Measurements from ENCODE around the gene RIC1.

- TF ChIP-seq POLR2A (IDR thresholded peaks at IDR 0.05; ENCODE audit: low read depth, low read length) (no peak), CTCF (conservative IDR thresholded peaks at IDR 0.05; ENCODE audit: low read depth, low read length) (no peak), CEBPB (IDR thresholded peaks at IDR 0.05; ENCODE audit: low read depth, low read length) (no peak)
These were observed 106.2 kb downstream of the RIC1 start for GRCh38 chr9:5735072-5735471.
